HT-29 (cell line): Measurements from ENCODE around the gene FOXP1. TPM values are rescaled to one million over a fixed set of nuclear protein-coding genes. Genes with fewer than 3 reads are reported as not detected.

Experiments
- DNase-seq: peaks from one replicate; pipeline ENCODE4 v3.0.0-alpha.2; 2015; ENCODE audit warnings: low spot score
- total RNA-seq: library from RNA; depleted of rRNA; stranded (reverse); fragments of >200 nt; shearing (Covaris generic); gene quantifications from 2 replicates; pipeline ENCODE4 v1.2.3, GENCODE V29; 2014

Gene FOXP1
- total RNA-seq, 1 experiment from 2014 or later, result 31.0 TPM

GRCh38 chr3:71129611-71130431 lies 453.7 kb downstream of the FOXP1 start:
- DNase-seq, result peak; percentile 66

DNA sequence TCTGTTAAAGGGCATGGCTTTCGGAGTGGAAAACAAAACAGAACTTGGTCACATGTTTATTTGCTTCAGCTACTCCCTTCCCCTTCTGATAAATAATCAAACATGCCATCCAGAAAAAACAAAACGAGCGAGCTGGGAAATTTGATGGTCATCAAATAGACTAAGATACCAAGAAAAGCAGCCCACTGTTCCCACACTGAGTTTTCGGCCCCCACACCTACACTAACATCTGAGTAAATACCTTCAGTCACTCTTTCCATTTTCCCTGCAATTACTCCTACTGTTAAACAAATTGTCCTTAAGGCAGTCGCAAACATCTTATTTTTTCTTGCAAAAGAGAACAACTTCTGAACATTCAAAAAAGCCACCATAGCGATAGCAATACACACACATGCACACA lies 454.6 kb downstream of the FOXP1 start:
- peak; percentile 67 for DNase-seq

DNA sequence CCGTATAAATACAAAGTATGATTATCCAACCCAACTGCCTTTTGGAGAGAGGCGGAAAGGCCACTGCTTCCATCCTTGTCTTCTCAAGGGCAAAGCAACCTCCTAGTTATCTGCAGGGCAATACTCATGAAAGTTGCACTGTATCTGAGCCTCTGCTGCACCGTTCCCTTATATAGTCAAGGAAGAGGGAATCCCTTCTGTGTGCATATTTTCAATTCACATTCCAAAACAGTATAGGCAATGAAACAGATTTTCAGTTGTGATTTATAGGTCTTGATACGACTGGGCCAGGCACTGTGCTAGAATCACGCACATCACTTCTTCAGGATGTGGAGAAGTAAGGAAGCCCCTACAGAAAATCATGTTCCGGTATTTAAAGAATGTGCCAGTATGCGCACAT lies 455.7 kb downstream of the FOXP1 start:
- DNase-seq, result no peak

- peak; percentile 72 for DNase-seq
These were observed 456.3 kb downstream of the FOXP1 start for GRCh38 chr3:71127052-71127831.

GRCh38 chr3:71125738-71126137 lies 457.8 kb downstream of the FOXP1 start:
- no peak for DNase-seq

DNA sequence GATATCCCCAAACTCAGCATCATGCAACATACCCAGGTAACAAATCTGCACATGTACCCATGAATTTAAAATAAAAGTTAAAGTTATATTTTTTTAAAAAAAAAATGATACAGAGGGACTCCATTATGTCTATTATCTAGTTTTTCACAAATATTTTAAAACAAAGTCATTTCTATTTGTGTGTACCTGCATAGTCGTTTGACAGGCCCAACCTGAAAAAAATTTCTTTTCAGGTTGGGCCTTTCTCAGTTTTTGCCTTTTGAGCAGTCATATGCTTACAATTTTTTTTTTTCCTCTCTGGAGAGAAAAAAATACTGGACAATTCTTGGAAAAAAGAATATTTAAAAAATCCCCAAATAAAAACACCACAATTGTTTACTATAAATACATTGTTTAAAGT lies 459.5 kb downstream of the FOXP1 start:
- DNase-seq, result no peak

DNA sequence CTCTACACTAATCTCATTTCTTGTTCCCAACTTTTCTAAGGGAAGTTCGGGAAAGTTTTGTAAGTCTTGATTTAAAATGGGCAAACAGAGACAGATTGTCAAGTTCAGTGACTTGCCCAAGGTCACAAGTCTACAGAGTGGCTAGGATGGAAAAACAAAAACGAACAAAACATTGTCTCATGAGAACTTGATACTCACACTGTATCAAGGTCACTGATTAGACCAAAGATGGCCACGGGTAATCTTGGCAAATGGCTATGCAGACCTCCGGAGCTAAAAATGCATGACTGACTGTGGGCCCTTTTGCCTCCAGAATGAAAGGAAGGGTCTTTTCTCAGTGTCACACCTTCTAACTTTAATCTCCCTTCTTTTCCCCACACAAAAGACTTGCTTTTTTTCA lies 460.9 kb downstream of the FOXP1 start:
- DNase-seq, result no peak

GRCh38 chr3:71121429-71122167 lies 461.9 kb downstream of the FOXP1 start:
- no peak for DNase-seq

GRCh38 chr3:71120012-71120411 lies 463.5 kb downstream of the FOXP1 start:
- peak; percentile 40 for DNase-seq

- DNase-seq, result peak; percentile 53
These were observed 464.4 kb downstream of the FOXP1 start for GRCh38 chr3:71119171-71119570.

DNA sequence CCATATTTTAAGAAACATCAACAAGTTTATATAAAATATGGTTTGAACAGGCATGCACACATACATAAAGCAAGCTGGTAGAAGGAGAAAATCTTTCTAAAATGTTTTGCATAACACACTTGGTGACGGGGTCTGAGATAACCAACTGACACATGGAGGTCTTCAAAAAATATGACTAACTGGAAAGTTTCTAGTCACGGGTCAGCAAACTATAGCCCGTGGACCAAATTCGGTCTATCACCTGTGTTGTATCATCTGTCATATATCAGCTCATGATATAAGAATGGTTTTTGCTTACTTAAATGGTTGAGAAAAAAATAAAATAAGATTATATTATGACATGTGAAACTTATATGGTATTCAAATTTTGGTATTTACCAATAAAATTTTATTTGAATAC lies 465.1 kb downstream of the FOXP1 start:
- no peak for DNase-seq

DNA sequence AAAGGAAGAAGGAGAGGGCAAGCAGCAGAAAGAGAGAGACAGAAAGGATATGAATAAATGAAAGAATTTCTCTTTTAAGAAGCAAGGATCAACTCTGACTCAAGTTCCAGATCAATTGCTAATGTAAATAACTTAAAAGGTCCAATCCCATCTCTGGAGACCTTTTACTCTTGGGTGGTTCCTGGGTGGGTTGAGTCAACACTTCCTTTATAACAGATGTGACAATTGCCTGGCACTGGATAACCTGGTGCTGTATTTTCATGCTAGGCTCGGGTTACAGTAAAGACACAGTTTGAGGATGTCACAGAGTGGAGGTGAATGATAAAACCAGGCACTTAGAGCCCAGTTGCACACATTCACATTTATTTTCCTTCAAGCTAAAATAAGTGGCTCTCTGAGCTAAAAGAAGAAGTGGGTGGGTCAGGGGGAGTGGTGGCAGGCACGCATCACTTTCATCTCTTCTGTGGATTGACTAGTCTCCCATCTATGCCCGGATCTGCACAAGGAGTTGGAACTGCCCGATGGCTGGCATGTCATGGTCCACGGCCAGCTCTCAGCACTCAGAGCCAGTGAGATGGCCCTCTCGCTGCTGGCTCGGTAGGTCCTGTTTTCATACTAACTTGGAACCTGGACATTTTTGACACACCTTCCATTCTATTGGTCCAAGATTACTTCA lies 465.8 kb downstream of the FOXP1 start:
- DNase-seq, result peak; percentile 71

DNA sequence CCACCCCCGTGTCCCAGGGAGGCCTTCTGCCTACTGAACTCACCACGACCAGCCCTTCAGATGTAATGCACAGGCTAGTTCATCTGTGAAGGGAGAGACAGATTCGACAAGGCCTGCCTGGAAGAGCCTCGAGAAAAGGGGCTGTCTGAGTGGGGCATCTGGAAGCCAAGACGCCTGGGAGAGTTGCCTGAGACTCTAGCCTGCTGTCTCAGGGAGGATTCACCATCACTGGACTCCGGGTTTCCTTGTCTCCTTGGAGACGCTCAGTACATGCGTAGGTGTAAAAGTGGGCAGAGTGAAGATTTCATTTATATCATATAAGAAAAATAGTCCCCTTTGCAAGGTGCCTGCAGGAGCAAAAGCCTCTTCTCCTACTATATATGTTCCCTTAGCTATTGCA lies 468.9 kb downstream of the FOXP1 start:
- no peak for DNase-seq

DNA sequence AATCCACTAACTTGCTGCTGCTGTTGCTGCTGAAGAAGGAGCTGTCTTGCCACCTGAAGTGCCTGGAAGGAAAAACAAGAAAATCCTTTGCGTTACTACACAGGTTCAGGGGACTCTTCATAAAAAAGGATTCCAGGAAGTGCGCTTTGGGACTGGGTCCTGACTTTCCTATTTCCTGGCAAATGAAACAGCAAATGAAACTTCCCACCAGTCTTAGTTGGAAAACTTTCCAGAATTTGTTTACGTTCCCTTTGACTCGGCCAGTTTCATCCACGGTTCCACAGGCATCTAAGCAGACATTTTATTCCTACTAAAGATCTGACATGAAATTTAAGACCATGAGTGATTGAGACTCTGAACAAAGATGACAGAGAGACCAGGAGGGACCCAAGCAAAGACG lies 471.0 kb downstream of the FOXP1 start:
- DNase-seq, result no peak

- DNase-seq, result no peak
These were observed 471.6 kb downstream of the FOXP1 start for GRCh38 chr3:71111784-71112440.

GRCh38 chr3:71110385-71111222 lies 472.9 kb downstream of the FOXP1 start:
- DNase-seq, result no peak

- DNase-seq, result no peak
These were observed 473.6 kb downstream of the FOXP1 start for GRCh38 chr3:71109977-71110285.

DNA sequence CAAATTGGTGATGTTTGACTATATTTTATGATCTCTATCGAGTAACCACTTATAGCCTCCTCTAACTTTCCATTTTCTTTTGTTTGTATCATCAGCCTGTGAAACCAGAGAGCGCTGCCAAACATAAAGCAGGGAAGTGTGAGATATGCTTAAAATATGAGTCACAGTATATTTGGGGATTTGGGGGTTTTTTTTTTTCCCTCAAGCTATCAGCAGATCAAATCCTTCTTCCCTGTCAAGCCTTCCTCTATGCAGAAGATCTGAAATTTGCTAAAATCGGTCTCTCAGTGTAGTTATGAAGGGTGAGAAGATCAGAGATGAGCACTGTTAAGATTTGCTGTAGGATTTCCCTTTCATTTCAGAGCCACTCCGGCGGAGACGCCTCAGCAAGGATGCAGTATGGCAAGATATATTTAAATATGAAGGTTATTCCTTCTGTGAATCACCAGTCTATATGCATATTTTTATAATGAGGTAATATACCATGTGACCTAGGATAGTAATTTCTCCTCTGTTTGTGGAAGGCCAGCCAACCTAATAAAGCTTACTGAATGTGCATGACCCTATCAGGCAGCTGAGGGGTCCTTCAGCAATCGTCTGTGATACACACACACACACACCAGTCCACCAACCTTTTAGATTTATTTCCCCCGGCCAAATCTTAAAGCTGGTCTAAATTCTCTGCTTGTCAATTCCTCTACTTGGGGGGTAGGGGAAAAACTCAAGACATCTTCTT lies 474.1 kb downstream of the FOXP1 start:
- no peak for DNase-seq

DNA sequence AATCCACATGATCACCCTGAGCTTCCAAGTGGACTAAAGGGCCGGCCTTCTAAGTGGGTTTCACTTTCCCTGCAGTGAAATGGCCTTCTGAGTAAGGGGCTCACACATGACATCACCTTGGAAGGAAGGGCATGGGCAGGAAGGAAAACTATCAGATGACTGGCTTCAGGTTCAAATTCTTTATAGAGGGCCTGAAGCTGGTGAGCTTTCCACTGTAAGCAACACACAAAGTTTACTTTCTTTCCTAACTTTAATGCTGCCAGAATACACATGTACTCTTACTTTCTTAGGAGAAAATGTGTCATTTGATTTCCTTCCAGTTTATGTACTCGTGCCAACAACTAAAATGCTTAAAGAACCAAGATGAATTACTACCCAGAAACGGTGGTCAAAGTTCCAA lies 475.6 kb downstream of the FOXP1 start:
- no peak for DNase-seq

GRCh38 chr3:71104976-71105375 lies 478.6 kb downstream of the FOXP1 start:
- no peak for DNase-seq
